T-cell (primary cell): ENCODE measurements around the gene LPAR5. TPM values are rescaled to one million over a fixed set of nuclear protein-coding genes. Genes with fewer than 3 reads are reported as not detected.
"Not testable (repeated sequence)": the region's sequence is repeated elsewhere in the genome, so short reads cannot be mapped to it uniquely, and the experiment has no call there.

ENCODE experiments used
- ATAC-seq, 4 experiments: fragments of 200-7000 bp in 3 of 4; fragments of 150-1000 bp in 1 of 4; cut with Tn5 transposase; replicated peaks in 1 of 4; 1 replicate in 3 of 4; 2 replicates in 1 of 4; pipeline ENCODE4 v1.10.0; 2021; ENCODE audit warnings: moderate library complexity in 3 of 4, mild to moderate bottlenecking in 2 of 4, moderate number of reproducible peaks in 1 of 4
- CTCF ChIA-PET, 2 donors: fragments of 300-600 bp; sonication (Branson Sonifier 250); formaldehyde crosslinking; loops; one replicate each; lab custom pipeline; 2022; ENCODE audit warnings: antibody characterized with exemption in 2 of 2; lab: Charles Lee
- POLR2A ChIA-PET, 2 donors: fragments of 300-600 bp; sonication (Branson Sonifier 250); formaldehyde crosslinking; loops; one replicate each; lab custom pipeline; 2022; ENCODE audit warnings: antibody characterized with exemption in 2 of 2; lab: Charles Lee
- DNase-seq, 35 experiments: peaks; one replicate each; pipeline versions ENCODE4 v3.0.0 to v3.0.0-alpha.2; 2013 to 2023
- H3K27ac ChIP-seq: one replicate; pipeline ENCODE4 v1.5.1; 2013; ENCODE audit warnings: low read length
- H3K27me3 ChIP-seq, 2 experiments: replicated peaks in 1 of 2; 1 replicate in 1 of 2; 2 replicates in 1 of 2; pipeline versions ENCODE4 v1.6.1 to v1.7.0; 2013; ENCODE audit warnings: low read length in 1 of 2, mixed read lengths in 1 of 2; ENCODE audit not compliant: control insufficient read depth in 2 of 2, insufficient read depth in 2 of 2; ENCODE audit errors: extremely low read depth in 1 of 2
- H3K36me3 ChIP-seq, 2 donors: 1 replicate in 1 of 2; 2 replicates in 1 of 2; pipeline versions ENCODE4 v1.6.1 to v1.7.0; 2013; ENCODE audit warnings: low read length in 1 of 2; ENCODE audit not compliant: control insufficient read depth in 2 of 2, insufficient read depth in 1 of 2; ENCODE audit errors: extremely low read depth in 1 of 2
- H3K4me1 ChIP-seq, 2 experiments: 1 replicate in 1 of 2; 2 replicates in 1 of 2; pipeline versions ENCODE4 v1.6.1 to v1.7.0; 2013; ENCODE audit warnings: low read length in 2 of 2, mixed read lengths in 1 of 2; ENCODE audit not compliant: insufficient read depth in 2 of 2, control insufficient read depth in 1 of 2; ENCODE audit errors: extremely low read depth in 1 of 2
- H3K4me3 ChIP-seq, 2 donors: 1 replicate in 1 of 2; 2 replicates in 1 of 2; pipeline versions ENCODE4 v1.5.1 to v1.7.0; 2013; ENCODE audit warnings: mild to moderate bottlenecking in 2 of 2, low read length in 1 of 2, moderate library complexity in 1 of 2; ENCODE audit not compliant: control insufficient read depth in 1 of 2; ENCODE audit errors: extremely low read depth in 1 of 2
- H3K9me3 ChIP-seq: 2 replicates; pipeline ENCODE4 v1.7.0; 2013
- H3K27ac Mint-ChIP-seq, 2 donors: one replicate each; pipeline ENCODE4 v1.8.0; 2020 to 2021; ENCODE audit warnings: mild to moderate bottlenecking in 2 of 2, mixed read lengths in 2 of 2
- H3K27me3 Mint-ChIP-seq, 2 donors: one replicate each; pipeline ENCODE4 v1.8.0; 2021 to 2022; ENCODE audit warnings: mixed read lengths in 2 of 2
- H3K36me3 Mint-ChIP-seq: one replicate; pipeline ENCODE4 v1.8.0; 2021; ENCODE audit warnings: mixed read lengths
- H3K4me1 Mint-ChIP-seq, 3 donors: one replicate each; pipeline ENCODE4 v1.8.0; 2020 to 2022; ENCODE audit warnings: mixed read lengths in 3 of 3, mild to moderate bottlenecking in 1 of 3
- H3K4me3 Mint-ChIP-seq, 3 donors: one replicate each; pipeline ENCODE4 v1.8.0; 2020 to 2022; ENCODE audit warnings: mild to moderate bottlenecking in 3 of 3, mixed read lengths in 3 of 3, moderate library complexity in 3 of 3
- H3K9me3 Mint-ChIP-seq, 3 donors: one replicate each; pipeline ENCODE4 v1.8.0; 2020 to 2022; ENCODE audit warnings: mixed read lengths in 3 of 3
- WGBS: methylation state at CpG from one replicate; pipeline ENCODE4 v1.1.5; 2013; ENCODE audit warnings: missing lambda C conversion rate; ENCODE audit not compliant: insufficient coverage; 5-methylcytosine and 5-hydroxymethylcytosine counted together
- total RNA-seq, 35 experiments: library from RNA in 6 of 35; stranded (reverse) in 6 of 35; fragments of 120-200 nt in 1 of 35; gene quantifications; one replicate each; pipeline versions ENCODE4 v1.2.1 to v1.2.4 and lab custom pipeline; 2013 to 2026

The LPAR5 gene
- total RNA-seq, 5 donors from 2014 or later (not counting 1 experiment from before 2014, with no cell fraction given) = 5.8 to 16.0 (median 14.9) TPM

DNA sequence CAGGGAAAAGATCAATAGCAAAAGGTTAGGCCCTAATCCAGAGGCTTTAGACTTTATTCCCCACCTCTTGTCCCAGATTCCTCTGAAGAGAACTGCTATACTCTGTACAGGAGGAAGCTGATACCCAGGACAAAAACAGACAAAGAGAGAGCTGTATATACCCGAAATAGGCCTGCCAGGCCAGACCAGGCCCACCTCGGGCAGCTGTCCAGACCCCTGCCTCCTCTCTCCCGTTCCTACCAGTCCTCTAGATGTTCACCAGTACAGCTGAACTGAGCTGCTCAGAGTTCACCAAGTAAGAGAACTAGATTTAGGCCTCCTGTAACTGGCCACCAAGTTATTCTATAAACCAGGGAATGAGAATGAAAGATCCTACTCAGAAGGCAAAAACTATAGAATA lies 33.2 kb downstream of the LPAR5 start:
- H3K9me3 Mint-ChIP-seq = no peaks in the 10 kb centered on the region

DNA sequence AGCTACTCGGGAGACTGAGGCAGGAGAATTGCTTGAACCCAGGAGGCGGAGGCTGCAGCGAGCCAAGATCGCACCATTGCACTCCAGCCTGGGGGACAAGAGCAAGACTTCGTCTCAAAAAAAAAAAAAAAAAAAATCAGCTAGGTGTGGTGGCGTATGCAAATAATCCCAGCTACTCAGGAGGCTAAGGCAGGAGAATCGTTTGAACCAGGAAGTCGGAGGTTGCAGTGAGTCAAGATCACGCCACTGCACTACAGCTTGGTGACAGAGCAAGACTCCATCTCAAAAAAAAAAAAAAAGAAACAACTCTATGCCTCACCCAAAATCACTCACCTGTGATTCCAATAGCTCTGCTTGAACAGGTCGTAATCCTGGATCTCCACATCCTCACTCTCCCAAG lies 40.1 kb downstream of the LPAR5 start:
- H3K27me3 ChIP-seq, DNase-seq, H3K4me1 ChIP-seq, H3K4me3 Mint-ChIP-seq, H3K4me3 ChIP-seq, H3K27ac ChIP-seq, H3K9me3 ChIP-seq, H3K9me3 Mint-ChIP-seq, H3K27me3 Mint-ChIP-seq, ATAC-seq: not testable (repeated sequence)
- H3K27ac Mint-ChIP-seq = peak overlapping the region in 1 of 2 donors; percentile 48
- H3K36me3 ChIP-seq = peaks cover 33 to 89% of the 10 kb centered on the region in 2 donors
- POLR2A ChIA-PET = interaction anchor here (0.6 to 1.1 kb wide), 7 partner anchors 8 to 213 kb away, joined by 3 to 6 read pairs (median 3); no protein-coding TSS in a partner anchor
- peaks cover 9 to 21% (median 14%) of the 10 kb centered on the region in 3 donors for H3K4me1 Mint-ChIP-seq
- CTCF ChIA-PET = interaction anchor here in 1 of 2 donors (0.6 kb wide), 1 partner anchor 67 kb away, joined by 3 read pairs; no protein-coding TSS in a partner anchor
- H3K36me3 Mint-ChIP-seq = peaks cover 74% of the 10 kb centered on the region
- WGBS = 77% methylated on average over 8 of the region's 10 CpGs

More for the DNA sequence above, 33.2 kb downstream of the LPAR5 start:
- Histone ChIP-seq H3K27ac (peak overlapping the region; percentile 56), H3K4me3 (peak overlapping the region in 1 of 2 donors; percentile 21), H3K4me1 (peaks cover 31 to 47% of the 10 kb centered on the region in 2 experiments), H3K27me3 (no peaks in the 10 kb centered on the region), H3K9me3 (no peaks in the 10 kb centered on the region), H3K36me3 (peaks cover 21 to 51% of the 10 kb centered on the region in 2 donors)
- peak overlapping the region; percentile 90 to 91 for H3K27ac Mint-ChIP-seq
- peaks cover 45 to 54% (median 53%) of the 10 kb centered on the region in 3 donors for H3K4me1 Mint-ChIP-seq
- POLR2A ChIA-PET = interaction anchor here (0.6 to 1.4 kb wide), 4 partner anchors 12 to 147 kb away, joined by 3 to 8 read pairs (median 4); partner anchors contain the start of gene ZNF384 (in 1 of the 2)
- ATAC-seq (no peak), DNase-seq (no peak)
- CTCF ChIA-PET = interaction anchor here in 1 of 2 donors (0.6 to 1.0 kb wide), 3 partner anchors 35 to 82 kb away, joined by 3 read pairs; partner anchors contain the start of gene NOP2
- peaks cover 57% of the 10 kb centered on the region for H3K36me3 Mint-ChIP-seq
- H3K27me3 Mint-ChIP-seq = no peaks in the 10 kb centered on the region
- H3K4me3 Mint-ChIP-seq = peak overlapping the region in 1 of 3 donors; percentile 72
- 74% methylated on average over 3 of the region's 3 CpGs for WGBS

DNA sequence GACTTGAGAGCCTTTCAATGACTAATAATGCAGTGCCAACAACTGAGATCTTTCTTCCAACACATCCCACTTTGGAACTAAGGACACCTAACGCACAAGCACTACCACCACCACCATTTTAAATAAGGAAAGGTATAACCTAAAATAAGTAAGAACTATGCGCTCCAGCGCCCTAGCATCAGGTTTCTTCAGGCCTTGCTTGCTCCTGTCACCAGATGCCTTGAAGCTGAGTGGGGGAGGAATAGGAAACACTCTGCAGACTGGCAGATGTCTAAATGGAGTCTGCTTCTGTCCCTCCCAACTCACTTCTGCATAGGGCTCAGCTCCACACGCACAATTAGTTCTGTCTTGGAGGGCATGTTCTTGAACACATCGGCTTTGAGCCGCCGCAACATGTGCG lies 43.7 kb downstream of the LPAR5 start:
- H3K36me3 Mint-ChIP-seq = peaks cover 72% of the 10 kb centered on the region
- peak overlapping the region in 1 of 2 donors; percentile 76 for H3K27ac Mint-ChIP-seq
- ChIA-PET POLR2A (interaction anchor here in 1 of 2 donors (0.5 kb wide), 1 partner anchor 24 kb away, joined by 3 read pairs; no protein-coding TSS in a partner anchor), CTCF (no interaction called here)
- H3K4me3 Mint-ChIP-seq = no peak overlapping the region
- H3K27me3 ChIP-seq = no peaks in the 10 kb centered on the region
- WGBS = 80% methylated on average over 1 of the region's 8 CpGs
- no peaks in the 10 kb centered on the region for H3K9me3 ChIP-seq
- H3K4me1 ChIP-seq = no peaks in the 10 kb centered on the region
- no peak overlapping the region for H3K4me3 ChIP-seq
- no peaks in the 10 kb centered on the region for H3K27me3 Mint-ChIP-seq
- H3K27ac ChIP-seq = no peak overlapping the region
- H3K9me3 Mint-ChIP-seq = no peaks in the 10 kb centered on the region
- peaks cover 27 to 84% of the 10 kb centered on the region in 2 donors for H3K36me3 ChIP-seq
- DNase-seq (no peak), ATAC-seq (no peak)
- H3K4me1 Mint-ChIP-seq = peaks cover 5 to 17% (median 10%) of the 10 kb centered on the region in 3 donors

DNA sequence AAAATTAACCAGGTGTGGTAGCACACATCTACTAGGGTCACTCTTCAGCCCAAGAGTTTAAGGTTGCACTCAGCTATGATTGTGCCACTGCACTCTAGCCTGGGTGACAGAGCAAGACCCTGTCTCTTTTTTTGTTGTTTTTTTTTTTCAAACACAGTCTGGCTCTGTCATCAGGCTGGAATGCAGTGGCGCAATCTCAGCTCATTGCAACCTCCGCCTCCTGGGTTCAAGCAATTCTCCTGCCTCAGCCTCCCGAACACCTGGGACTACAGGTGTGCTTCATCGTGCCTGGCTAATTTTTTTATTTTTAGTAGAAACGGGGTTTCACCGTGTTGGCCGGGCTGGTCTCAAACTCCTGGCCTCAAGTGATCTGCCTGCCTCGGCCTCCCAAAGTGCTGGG lies 49.2 kb downstream of the LPAR5 start:
- peaks cover 18 to 87% of the 10 kb centered on the region in 2 donors for H3K36me3 ChIP-seq
- H3K4me1 Mint-ChIP-seq, H3K27me3 Mint-ChIP-seq, POLR2A ChIA-PET, ATAC-seq, H3K4me3 Mint-ChIP-seq, DNase-seq, H3K27ac ChIP-seq, H3K4me3 ChIP-seq, H3K27me3 ChIP-seq, H3K4me1 ChIP-seq, H3K9me3 ChIP-seq, H3K9me3 Mint-ChIP-seq: not testable (repeated sequence)
- CTCF ChIA-PET = interaction anchor here (0.6 to 1.0 kb wide), 3 partner anchors 21 to 46 kb away, joined by 3 to 4 read pairs (median 4); no protein-coding TSS in a partner anchor
- H3K27ac Mint-ChIP-seq = peak overlapping the region in 1 of 2 donors; percentile 31
- H3K36me3 Mint-ChIP-seq = peaks cover 55% of the 10 kb centered on the region
- WGBS = 100% methylated on average over 2 of the region's 8 CpGs

DNA sequence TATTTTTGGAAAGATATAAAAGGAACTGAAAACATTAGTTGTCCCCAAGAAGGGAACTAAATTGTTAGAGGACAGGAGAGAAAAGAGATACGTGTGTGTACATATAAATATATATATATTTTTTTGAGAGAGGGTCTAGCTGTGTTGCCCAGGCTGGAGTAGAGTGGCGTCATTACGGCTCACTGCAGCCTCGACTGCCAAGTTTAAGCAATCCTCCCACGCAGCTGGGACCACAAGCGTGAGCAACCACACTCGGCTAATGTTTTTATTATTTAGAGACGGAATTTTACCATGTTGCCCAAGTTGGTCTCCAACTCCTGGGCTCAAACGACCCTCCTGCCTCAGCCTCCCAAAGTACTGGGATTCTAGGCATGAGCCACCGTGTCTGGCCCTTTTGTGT lies 51.5 kb downstream of the LPAR5 start:
- no peak overlapping the region for H3K27ac ChIP-seq
- H3K4me1 ChIP-seq = no peaks in the 10 kb centered on the region
- no peaks in the 10 kb centered on the region for H3K9me3 ChIP-seq
- no peaks in the 10 kb centered on the region for H3K9me3 Mint-ChIP-seq
- no peak overlapping the region for H3K4me3 Mint-ChIP-seq
- no peaks in the 10 kb centered on the region for H3K27me3 Mint-ChIP-seq
- no peak for DNase-seq
- H3K36me3 Mint-ChIP-seq = peaks cover 49% of the 10 kb centered on the region
- ATAC-seq = no peak
- ChIA-PET POLR2A (no interaction called here), CTCF (interaction anchor here in 1 of 2 donors (0.5 kb wide), 1 partner anchor 22 kb away, joined by 4 read pairs; no protein-coding TSS in a partner anchor)
- peaks cover 19 to 86% of the 10 kb centered on the region in 2 donors for H3K36me3 ChIP-seq
- WGBS = 95% methylated on average over 5 of the region's 10 CpGs
- H3K27ac Mint-ChIP-seq = no peak overlapping the region
- no peaks in the 10 kb centered on the region for H3K27me3 ChIP-seq
- no peak overlapping the region for H3K4me3 ChIP-seq
- H3K4me1 Mint-ChIP-seq = no peaks in the 10 kb centered on the region

DNA sequence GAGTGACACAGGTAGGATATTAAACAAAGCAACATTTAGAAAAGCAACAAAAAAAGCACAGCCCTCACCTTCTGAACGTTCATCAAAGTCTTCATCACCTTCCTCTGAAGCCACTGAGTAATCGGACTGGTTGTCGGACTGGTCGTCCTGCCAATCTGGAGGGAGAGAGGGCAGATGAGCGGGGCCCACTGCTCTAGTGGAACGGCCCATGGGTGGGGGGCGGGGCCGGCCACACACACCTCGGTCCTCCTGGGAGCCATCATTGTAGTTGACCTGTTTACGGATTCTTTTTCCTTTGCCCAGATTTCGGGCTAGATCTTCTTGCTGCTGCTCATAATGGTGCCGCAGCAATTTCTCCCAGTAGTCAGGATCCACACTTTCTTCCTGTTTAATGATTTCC lies 52.8 kb downstream of the LPAR5 start:
- Histone ChIP-seq H3K9me3 (no peaks in the 10 kb centered on the region), H3K27me3 (no peaks in the 10 kb centered on the region), H3K27ac (no peak overlapping the region), H3K4me1 (no peaks in the 10 kb centered on the region), H3K36me3 (peaks cover 25 to 87% of the 10 kb centered on the region in 2 donors), H3K4me3 (no peak overlapping the region)
- ChIA-PET CTCF (interaction anchor here (0.5 to 1.0 kb wide), 4 partner anchors 30 to 122 kb away, joined by 3 to 5 read pairs (median 4); no protein-coding TSS in a partner anchor), POLR2A (interaction anchor here in 1 of 2 donors (0.5 to 1.0 kb wide), 2 partner anchors 45 to 213 kb away, joined by 8 to 9 read pairs; no protein-coding TSS in a partner anchor)
- Mint-ChIP-seq H3K4me1 (no peaks in the 10 kb centered on the region), H3K36me3 (peaks cover 47% of the 10 kb centered on the region), H3K4me3 (no peak overlapping the region), H3K27ac (peak overlapping the region in 1 of 2 donors; percentile 45), H3K9me3 (no peaks in the 10 kb centered on the region), H3K27me3 (no peaks in the 10 kb centered on the region)
- no peak for DNase-seq
- no peak for ATAC-seq
- 99% methylated on average over 10 of the region's 12 CpGs for WGBS
